ENCODE results near the gene DENND10.
"Not testable (repeated sequence)": the region's sequence is repeated elsewhere in the genome, so short reads cannot be mapped to it uniquely, and the experiment has no call there.

The DENND10 gene

DNA sequence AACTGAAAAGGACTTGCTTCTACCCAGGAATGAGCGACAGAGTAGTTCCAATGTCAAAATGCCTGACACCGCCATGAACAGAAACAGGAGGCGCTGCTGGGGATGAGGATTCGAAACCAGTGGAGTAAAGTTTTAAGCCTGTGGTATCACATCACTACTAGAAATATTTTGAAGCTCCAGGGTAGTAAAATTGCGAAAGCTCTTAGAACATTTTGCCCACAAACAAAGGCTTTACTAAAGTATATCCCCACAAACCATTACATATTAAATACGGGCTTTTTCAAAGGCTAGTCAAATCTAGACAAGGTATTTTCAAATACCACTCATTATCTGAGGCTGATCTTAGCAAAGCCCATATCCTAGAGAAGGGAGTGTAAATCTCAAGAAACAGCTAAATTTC, 72.3 kb downstream of the DENND10 start:
- DNase-seq: no peak

DNA sequence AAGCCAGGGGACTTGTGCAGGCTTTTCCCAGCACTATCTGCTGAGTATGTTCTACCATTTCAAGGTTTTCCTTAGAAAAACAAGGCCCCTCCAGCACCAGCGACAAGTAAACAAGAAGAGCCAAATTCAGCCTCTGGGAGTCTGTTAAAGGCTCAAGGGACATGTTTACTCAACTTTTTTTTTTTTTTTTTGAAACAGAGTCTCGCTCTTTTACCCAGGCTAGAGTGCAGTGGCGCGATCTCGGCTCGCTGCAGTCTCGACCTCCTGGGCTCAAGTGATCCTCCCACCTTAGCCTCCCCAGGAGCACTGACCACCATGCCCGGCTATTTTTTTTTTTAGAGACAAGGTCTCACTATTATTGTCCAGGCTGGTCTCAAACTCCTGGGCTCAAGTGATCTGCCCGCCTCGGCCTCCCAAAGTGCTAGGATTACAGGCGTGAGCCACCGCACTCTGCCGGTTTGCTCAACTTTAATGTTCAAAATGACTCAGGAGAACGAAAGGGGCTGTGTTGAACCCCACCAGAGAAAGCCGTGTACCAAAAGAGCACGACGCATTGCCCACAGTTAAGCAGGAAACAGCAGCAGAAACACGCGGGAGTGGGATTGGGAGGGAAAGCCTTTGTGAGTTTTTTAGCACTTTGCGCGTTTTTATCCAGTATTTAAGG, 73.9 kb downstream of the DENND10 start:
- no peak for DNase-seq

DNA sequence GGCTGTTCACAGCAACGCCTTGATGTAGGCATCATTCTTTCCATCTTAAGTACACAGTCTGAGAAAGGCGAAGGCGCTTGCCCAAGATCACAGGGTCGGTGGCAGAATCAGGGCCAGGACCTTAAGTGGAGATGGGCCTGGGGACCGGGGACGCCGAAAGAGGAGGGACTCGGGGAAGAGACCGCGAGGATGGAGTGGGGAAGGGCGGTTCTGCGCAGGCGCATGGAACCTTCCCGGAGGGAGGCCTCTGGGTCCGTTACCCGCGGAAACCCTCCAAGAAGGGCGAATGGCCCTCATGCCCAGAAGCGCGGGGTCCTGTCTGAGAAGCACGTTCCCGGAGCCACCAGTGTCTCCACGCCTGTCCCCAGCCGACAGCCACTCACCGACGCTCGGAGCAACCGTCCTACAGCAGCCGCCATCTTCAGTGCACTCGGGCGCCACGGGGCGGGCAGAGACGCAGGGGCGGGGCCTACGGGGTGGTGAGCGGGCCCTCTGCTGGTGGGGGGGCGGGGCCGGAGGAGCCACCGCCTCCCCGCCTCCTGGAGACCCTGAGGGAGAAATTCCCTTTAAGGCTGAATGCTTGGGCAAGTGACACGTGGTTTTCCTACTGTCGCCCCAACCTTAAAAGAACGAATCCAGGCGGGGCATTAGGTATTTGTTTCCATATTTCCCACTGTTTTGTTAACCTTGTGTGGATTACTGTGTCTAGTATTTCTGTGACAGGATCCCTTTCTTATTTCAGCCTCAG, 74.6 kb downstream of the DENND10 start, which contains the start of gene PRDX3:
Gene PRDX3, minus strand, starts transcription at position 441 of the 748 bp plus-strand sequence. Its CDS starts 22 bp downstream, at position 419.
- peak; percentile 76 to 96 for DNase-seq

DNA sequence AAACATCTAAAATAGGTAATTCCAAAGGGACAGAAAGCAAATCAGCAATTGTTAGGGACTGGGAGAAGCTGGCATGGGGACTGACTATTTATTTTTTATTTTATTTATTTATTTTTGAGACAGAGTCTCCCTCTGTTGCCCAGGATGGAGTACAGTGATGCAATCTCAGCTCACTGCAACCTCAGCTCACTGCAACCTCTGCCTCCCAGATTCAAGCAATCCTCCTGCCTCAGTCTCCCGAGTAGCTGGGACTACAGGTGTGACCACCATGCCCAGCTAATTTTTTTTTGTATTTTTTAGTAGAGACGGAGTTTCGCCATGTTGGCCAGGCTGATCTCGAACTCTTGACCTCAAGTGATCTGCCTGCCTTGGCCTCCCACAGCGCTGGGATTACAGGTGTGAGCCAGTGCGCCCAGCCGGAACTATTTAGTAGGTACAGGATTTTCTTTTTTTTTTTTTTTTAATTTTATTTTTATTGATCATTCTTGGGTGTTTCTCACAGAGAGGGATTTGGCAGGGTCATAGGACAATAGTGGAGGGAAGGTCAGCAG, 77.0 kb downstream of the DENND10 start:
- DNase-seq: not testable (repeated sequence)

DNA sequence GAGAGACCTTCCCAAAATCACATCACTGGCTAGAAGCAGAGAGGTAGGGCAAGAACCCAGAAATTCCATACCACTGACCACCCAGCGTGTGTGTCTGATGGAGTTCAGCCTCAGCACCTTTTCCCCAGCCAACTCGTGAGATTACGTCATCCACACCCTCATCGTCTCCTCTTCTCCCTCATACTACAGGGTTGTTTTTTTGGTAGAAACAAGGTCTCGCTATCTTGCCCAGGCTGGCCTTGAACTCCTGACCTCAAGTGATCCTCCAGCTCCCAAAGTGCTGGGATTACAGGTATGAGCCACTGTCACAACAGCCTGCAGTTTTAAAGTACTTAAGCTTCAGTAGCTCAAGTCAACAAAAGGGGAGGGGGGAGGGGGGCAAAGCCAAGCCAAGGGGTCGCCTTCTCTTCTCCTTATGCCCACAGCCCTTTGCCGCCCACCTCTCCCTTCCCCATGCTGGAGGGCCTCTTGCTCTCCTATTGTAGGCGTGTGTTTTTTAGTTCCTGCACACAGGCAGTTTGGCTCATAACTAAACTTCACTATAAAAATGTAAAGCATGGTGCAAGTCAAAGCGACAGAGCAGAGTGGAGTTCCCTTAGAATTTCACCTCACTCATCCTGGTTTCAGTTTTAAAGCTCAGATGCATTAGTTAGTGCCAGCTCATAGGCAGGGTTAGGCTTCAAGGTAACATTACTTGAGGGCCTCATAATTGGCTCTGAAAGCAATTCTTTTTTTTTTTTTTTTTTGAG, 79.9 kb downstream of the DENND10 start:
- no peak for DNase-seq

Measured in bone marrow (tissue), 2 donors.